NCI-H2107 treated with DMSO at 0.1 percent for 48 hours (cell line): ENCODE data around the gene GALNT18.

ENCODE experiments used
- DNase-seq: peaks from one replicate; lab custom pipeline; 2025; ENCODE audit not compliant: unreplicated experiment; lab: John Stamatoyannopoulos, UW

The GALNT18 gene

GRCh38 chr11:11568651-11569229 lies 53.1 kb downstream of the GALNT18 start:
- DNase-seq, result no peak

- DNase-seq, result no peak
These were observed 53.7 kb downstream of the GALNT18 start for GRCh38 chr11:11567936-11568650.

GRCh38 chr11:11565636-11566035 lies 56.2 kb downstream of the GALNT18 start:
- DNase-seq, result no peak

- no peak for DNase-seq
These were observed 58.4 kb downstream of the GALNT18 start for GRCh38 chr11:11563200-11563975.

GRCh38 chr11:11561991-11562390 lies 59.8 kb downstream of the GALNT18 start:
- DNase-seq, result no peak

GRCh38 chr11:11558826-11559225 lies 63.0 kb downstream of the GALNT18 start:
- DNase-seq, result no peak

GRCh38 chr11:11558396-11558795 lies 63.4 kb downstream of the GALNT18 start:
- DNase-seq, result no peak

GRCh38 chr11:11555208-11555607 lies 66.6 kb downstream of the GALNT18 start:
- DNase-seq, result peak; percentile 84

GRCh38 chr11:11553573-11553972 lies 68.2 kb downstream of the GALNT18 start:
- DNase-seq, result no peak

- no peak for DNase-seq
These were observed 69.2 kb downstream of the GALNT18 start for GRCh38 chr11:11552529-11553087.

GRCh38 chr11:11550534-11550933 lies 71.3 kb downstream of the GALNT18 start:
- no peak for DNase-seq

GRCh38 chr11:11545285-11546275 lies 76.2 kb downstream of the GALNT18 start:
- DNase-seq, result no peak

GRCh38 chr11:11543656-11544055 lies 78.1 kb downstream of the GALNT18 start:
- DNase-seq, result no peak

- no peak for DNase-seq
These were observed 81.6 kb downstream of the GALNT18 start for GRCh38 chr11:11540157-11540556.

- no peak for DNase-seq
These were observed 83.4 kb downstream of the GALNT18 start for GRCh38 chr11:11538277-11538960.

- DNase-seq, result no peak
These were observed 83.9 kb downstream of the GALNT18 start for GRCh38 chr11:11537871-11538270.

GRCh38 chr11:11537372-11537771 lies 84.4 kb downstream of the GALNT18 start:
- DNase-seq, result no peak

GRCh38 chr11:11536650-11537049 lies 85.2 kb downstream of the GALNT18 start:
- DNase-seq, result no peak

- no peak for DNase-seq
These were observed 86.2 kb downstream of the GALNT18 start for GRCh38 chr11:11535611-11536010.

- no peak for DNase-seq
These were observed 86.8 kb downstream of the GALNT18 start for GRCh38 chr11:11534981-11535380.
